Stomach (tissue), 9 donors: ENCODE measurements around the gene LSM7. TPM values are rescaled to one million over a fixed set of nuclear protein-coding genes. Genes with fewer than 3 reads are reported as not detected.

Source experiments
- DNase-seq, 2 donors: peaks; one replicate each; pipeline versions ENCODE4 v3.0.0 to v3.0.0-alpha.2; 2013 to 2019
- H3K27ac ChIP-seq, 5 donors: fragments of 200-600 bp in 4 of 5; sonication (generic) in 4 of 5; one replicate each; pipeline ENCODE4 v1.5.1; 2013 to 2019; ENCODE audit warnings: mild to moderate bottlenecking in 1 of 5, moderate library complexity in 1 of 5
- H3K27me3 ChIP-seq, 3 donors: fragments of 200-600 bp; sonication (generic); one replicate each; pipeline ENCODE4 v1.5.1; 2017 to 2019; ENCODE audit warnings: mixed run types in 1 of 3
- H3K36me3 ChIP-seq, 4 donors: fragments of 200-600 bp; sonication (generic); 1 replicate in 3 of 4; 2 replicates in 1 of 4; pipeline ENCODE4 v1.5.1; 2016 to 2019
- H3K4me1 ChIP-seq, 4 donors: fragments of 200-600 bp; sonication (generic); one replicate each; pipeline ENCODE4 v1.5.1; 2016 to 2019
- H3K4me3 ChIP-seq, 4 donors: fragments of 200-600 bp; sonication (generic) in 3 of 4; one replicate each; pipeline ENCODE4 v1.5.1; 2016 to 2019; ENCODE audit warnings: mild to moderate bottlenecking in 1 of 4
- H3K9me3 ChIP-seq, 4 donors: fragments of 200-600 bp; sonication (generic); one replicate each; pipeline ENCODE4 v1.5.1; 2016 to 2019
- CTCF ChIP-seq, 7 experiments: fragments of 450-650 bp in 4 of 7; fragments of 200-600 bp in 3 of 7; sonication (generic) in 3 of 7; IDR thresholded peaks; one replicate each; pipeline ENCODE4 v1.5.1; 2016 to 2019; ENCODE audit warnings: antibody characterized with exemption in 7 of 7, control low read depth in 2 of 7, mild to moderate bottlenecking in 1 of 7
- EP300 ChIP-seq: sonication (generic); formaldehyde crosslinking; IDR thresholded peaks from one replicate; pipeline ENCODE4 v1.6.1; 2017; ENCODE audit warnings: antibody characterized with exemption
- POLR2A ChIP-seq, 4 donors: fragments of 450-650 bp; IDR thresholded peaks; one replicate each; pipeline ENCODE4 v1.6.1; 2016; ENCODE audit warnings: antibody characterized with exemption in 4 of 4, control low read depth in 2 of 4, mild to moderate bottlenecking in 1 of 4, moderate library complexity in 1 of 4
- POLR2AphosphoS5 ChIP-seq, 3 donors: sonication (generic); formaldehyde crosslinking; IDR thresholded peaks; one replicate each; pipeline ENCODE4 v1.6.1; 2016; ENCODE audit warnings: antibody characterized with exemption in 3 of 3
- WGBS, 5 donors: extraction: QIAGEN DNeasy Blood & Tissue Kit in 3 of 5; methylation state at CpG; one replicate each; pipeline versions ENCODE4 v1.1.5 to v1.1.7; 2013 to 2018; 5-methylcytosine and 5-hydroxymethylcytosine counted together
- intact Hi-C: fragments of 100-400 bp; cut with DNase I; formaldehyde crosslinking; loops from one replicate; pipeline ENCODE4 v1.15.1; 2023; ENCODE audit warnings: low total_unique reads
- polyA plus RNA-seq, 3 donors: library from polyadenylated mRNA; stranded (reverse); fragments of 200-250 nt; gene quantifications; one replicate each; pipeline ENCODE4 v1.2.3, GENCODE V29; 2013
- total RNA-seq, 5 donors: library from RNA; depleted of rRNA; stranded (reverse); fragments of >200 nt; gene quantifications; one replicate each; pipeline versions ENCODE4 v1.1.0 to v1.2.3, GENCODE V29; 2014 to 2016
- donor health status: healthy with polysubstance abuse.
- donor health status: Bipolar disorder and iron deficiency.
- donor health status: healthy.

LSM7 gene
- total and polyA plus RNA-seq, 8 donors = 9.8 to 332 (median 87.5) TPM

- Histone ChIP-seq H3K27me3 (no peaks in the 10 kb centered on the region), H3K4me1 (peaks cover 13 to 36% (median 24%) of the 10 kb centered on the region in 4 donors), H3K36me3 (peaks cover 7 to 59% (median 51%) of the 10 kb centered on the region in 4 donors), H3K9me3 (no peaks in the 10 kb centered on the region), H3K4me3 (no peak overlapping the region), H3K27ac (no peak overlapping the region)
- intact Hi-C loops = loop anchor here (10.0 kb wide), 1 partner anchor 90 kb away; the partner anchor contains the start of genes PLEKHJ1 and SF3A2
- no peak for DNase-seq
- no peak for TF ChIP-seq POLR2A (IDR thresholded peaks at IDR 0.05)
- TF ChIP-seq POLR2AphosphoS5 (IDR thresholded peaks at IDR 0.05) = no peak
- no peak for TF ChIP-seq EP300
- TF ChIP-seq CTCF (IDR thresholded peaks at IDR 0.05) = no peak
- WGBS, 5 donors = 88 to 89% (median 89%) methylated on average over 20 to 34 of the region's 34 CpGs
Measured at GRCh38 chr19:2324220-2324948, 4.0 kb downstream of the LSM7 start.

GRCh38 chr19:2323707-2324106, 4.7 kb downstream of the LSM7 start:
- no peak for DNase-seq
- no peaks in the 10 kb centered on the region for H3K9me3 ChIP-seq
- 90 to 93% (median 92%) methylated on average over 19 of the region's 19 CpGs for WGBS, 5 donors
- TF ChIP-seq EP300 (no peak), CTCF (IDR thresholded peaks at IDR 0.05) (no peak), POLR2A (IDR thresholded peaks at IDR 0.05) (no peak), POLR2AphosphoS5 (IDR thresholded peaks at IDR 0.05) (no peak)
- intact Hi-C loops = loop anchor here (10.0 kb wide), 1 partner anchor 89 kb away; the partner anchor contains the start of genes PLEKHJ1 and SF3A2
- H3K27me3 ChIP-seq = no peaks in the 10 kb centered on the region
- H3K36me3 ChIP-seq = peaks cover 7 to 59% (median 51%) of the 10 kb centered on the region in 4 donors
- no peak overlapping the region for H3K4me3 ChIP-seq
- peaks cover 9 to 31% (median 19%) of the 10 kb centered on the region in 4 donors for H3K4me1 ChIP-seq
- H3K27ac ChIP-seq = no peak overlapping the region

GRCh38 chr19:2321565-2322283, 6.7 kb downstream of the LSM7 start:
- Histone ChIP-seq H3K4me3 (no peak overlapping the region), H3K36me3 (peaks cover 7 to 59% (median 51%) of the 10 kb centered on the region in 4 donors), H3K27me3 (no peaks in the 10 kb centered on the region), H3K27ac (no peak overlapping the region), H3K9me3 (no peaks in the 10 kb centered on the region), H3K4me1 (peaks cover 0 to 18% (median 5%) of the 10 kb centered on the region in 4 donors)
- intact Hi-C loops = loop anchor here (10.0 kb wide), 1 partner anchor 87 kb away; the partner anchor contains the start of genes PLEKHJ1 and SF3A2
- 87 to 93% (median 89%) methylated on average over 12 to 39 of the region's 39 CpGs for WGBS, 5 donors
- DNase-seq = no peak
- no peak for TF ChIP-seq POLR2A (IDR thresholded peaks at IDR 0.05)
- no peak for TF ChIP-seq CTCF (IDR thresholded peaks at IDR 0.05)
- no peak for TF ChIP-seq POLR2AphosphoS5 (IDR thresholded peaks at IDR 0.05)
- no peak for TF ChIP-seq EP300

- Histone ChIP-seq H3K27me3 (no peaks in the 10 kb centered on the region), H3K27ac (no peak overlapping the region), H3K4me3 (no peak overlapping the region), H3K36me3 (peaks cover 7 to 53% (median 51%) of the 10 kb centered on the region in 4 donors), H3K4me1 (peaks cover 0 to 14% (median under 1%) of the 10 kb centered on the region in 4 donors), H3K9me3 (no peaks in the 10 kb centered on the region)
- WGBS, 5 donors = 83 to 94% (median 89%) methylated on average over 7 to 12 of the region's 12 CpGs
- TF ChIP-seq EP300 (no peak), POLR2AphosphoS5 (IDR thresholded peaks at IDR 0.05) (no peak), CTCF (IDR thresholded peaks at IDR 0.05) (no peak), POLR2A (IDR thresholded peaks at IDR 0.05) (no peak)
- intact Hi-C loops = loop anchor here (10.0 kb wide), 1 partner anchor 86 kb away; the partner anchor contains the start of genes PLEKHJ1 and SF3A2
- DNase-seq = no peak
Measured at GRCh38 chr19:2320939-2321338, 7.4 kb downstream of the LSM7 start.
